Spleen (tissue), 7 donors: ENCODE measurements around the gene GSN.

Experiments
- POLR2A ChIP-seq, 3 donors: fragments of 450-650 bp; IDR thresholded peaks; one replicate each; pipeline ENCODE4 v1.5.1; 2017; ENCODE audit warnings: antibody characterized with exemption in 3 of 3, mild to moderate bottlenecking in 1 of 3
- TF ChIP-seq, protein P1 (sequence below), 11 experiments: fragments of 200-600 bp in 7 of 11; fragments of 450-650 bp in 4 of 11; sonication (generic) in 4 of 11; IDR thresholded peaks in 8 of 11; conservative IDR thresholded peaks in 3 of 11; 1 replicate in 7 of 11; 2 replicates in 4 of 11; pipeline versions ENCODE4 v1.4.0 to v1.8.0; 2016 to 2021; ENCODE audit warnings: antibody characterized with exemption in 11 of 11, inconsistent platforms in 4 of 11, mild to moderate bottlenecking in 1 of 11
- donor health status: DM: no; HTN: no; CAD: no; lungs with moderate emphysema.
- donor health status: DM: no; HTN: no; CAD: no.
- donor health status: DM: no; HTN: no; CAD: no.

DNA sequence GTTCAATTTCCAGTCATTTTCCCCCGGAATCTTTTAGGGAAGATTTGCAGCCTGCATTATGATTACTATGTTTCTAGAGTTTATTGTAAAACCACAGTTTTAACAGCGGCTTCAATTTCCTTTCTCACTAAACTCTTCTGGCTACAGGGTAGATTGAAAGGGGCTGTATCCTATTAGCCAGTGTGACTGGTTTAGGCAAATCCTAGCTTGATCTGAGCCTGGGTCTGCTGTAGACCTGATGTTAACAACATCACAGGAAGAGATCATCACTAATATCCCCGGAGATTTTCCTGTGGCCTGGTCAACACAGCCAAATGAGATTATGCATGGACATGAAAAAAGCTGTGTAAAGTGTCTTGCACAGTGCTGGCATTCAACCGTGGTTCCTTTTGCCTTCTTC lies 68.7 kb downstream of the GSN start:
- TF ChIP-seq POLR2A (IDR thresholded peaks at IDR 0.05): no peak
- TF ChIP-seq, protein P1, sequence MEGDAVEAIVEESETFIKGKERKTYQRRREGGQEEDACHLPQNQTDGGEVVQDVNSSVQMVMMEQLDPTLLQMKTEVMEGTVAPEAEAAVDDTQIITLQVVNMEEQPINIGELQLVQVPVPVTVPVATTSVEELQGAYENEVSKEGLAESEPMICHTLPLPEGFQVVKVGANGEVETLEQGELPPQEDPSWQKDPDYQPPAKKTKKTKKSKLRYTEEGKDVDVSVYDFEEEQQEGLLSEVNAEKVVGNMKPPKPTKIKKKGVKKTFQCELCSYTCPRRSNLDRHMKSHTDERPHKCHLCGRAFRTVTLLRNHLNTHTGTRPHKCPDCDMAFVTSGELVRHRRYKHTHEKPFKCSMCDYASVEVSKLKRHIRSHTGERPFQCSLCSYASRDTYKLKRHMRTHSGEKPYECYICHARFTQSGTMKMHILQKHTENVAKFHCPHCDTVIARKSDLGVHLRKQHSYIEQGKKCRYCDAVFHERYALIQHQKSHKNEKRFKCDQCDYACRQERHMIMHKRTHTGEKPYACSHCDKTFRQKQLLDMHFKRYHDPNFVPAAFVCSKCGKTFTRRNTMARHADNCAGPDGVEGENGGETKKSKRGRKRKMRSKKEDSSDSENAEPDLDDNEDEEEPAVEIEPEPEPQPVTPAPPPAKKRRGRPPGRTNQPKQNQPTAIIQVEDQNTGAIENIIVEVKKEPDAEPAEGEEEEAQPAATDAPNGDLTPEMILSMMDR (IDR thresholded peaks at IDR 0.05 in 8 of 11, conservative IDR thresholded peaks at IDR 0.05 in 3 of 11): no peak
